Panc1 (cell line): ENCODE data around the gene KIF3B. TPM values are rescaled to one million over a fixed set of nuclear protein-coding genes. Genes with fewer than 3 reads are reported as not detected.
A peak's percentile ranks its signal among the peaks of the same experiment; 100 is the strongest.

Experiments
- ATAC-seq: fragments of 200-7000 bp; cut with Tn5 transposase; 2 replicates; pipeline ENCODE4 v1.9.1; 2020; ENCODE audit warnings: mild to moderate bottlenecking, moderate library complexity
- BruUV-seq: library from RNA; stranded (reverse); fragments of 400-500 nt; replicated peaks from 2 replicates; lab custom pipeline; 2021; lab: Mats Ljungman, UMichigan
- CTCF ChIA-PET: fragments of 300-600 bp; sonication (Branson Sonifier 250); formaldehyde crosslinking; loops from one replicate; lab custom pipeline; 2022; ENCODE audit warnings: antibody characterized with exemption; lab: Charles Lee
- POLR2A ChIA-PET: fragments of 300-600 bp; sonication (Branson Sonifier 250); formaldehyde crosslinking; loops from one replicate; lab custom pipeline; 2022; ENCODE audit warnings: antibody characterized with exemption; lab: Charles Lee
- DNase-seq: peaks from one replicate; pipeline ENCODE4 v3.0.0-alpha.2; 2010; ENCODE audit warnings: low read depth, low spot score
- H3K27ac ChIP-seq: 2 replicates; pipeline ENCODE4 v1.5.1; 2011; ENCODE audit warnings: mild to moderate bottlenecking, low read length, inconsistent platforms
- H3K27me3 ChIP-seq: fragments of 200-500 bp; sonication (Bioruptor generic); 2 replicates; pipeline ENCODE4 v1.6.0; 2014; ENCODE audit warnings: low read length, inconsistent platforms; ENCODE audit not compliant: control insufficient read depth, insufficient read depth
- H3K36me3 ChIP-seq: fragments of 200-500 bp; sonication (Bioruptor generic); 2 replicates; pipeline ENCODE4 v1.5.1; 2014; ENCODE audit warnings: inconsistent platforms, mild to moderate bottlenecking, low read length, moderate library complexity; ENCODE audit not compliant: control insufficient read depth, insufficient read depth
- H3K4me1 ChIP-seq: 2 replicates; pipeline ENCODE4 v1.5.1; 2011; ENCODE audit warnings: inconsistent platforms, mild to moderate bottlenecking, low read length, moderate library complexity; ENCODE audit not compliant: control insufficient read depth, insufficient read depth
- H3K4me3 ChIP-seq, 2 experiments: 2 replicates each; pipeline ENCODE4 v1.5.1; 2011 to 2012; ENCODE audit warnings: low read depth in 2 of 2, low read length in 2 of 2, mild to moderate bottlenecking in 2 of 2, inconsistent platforms in 1 of 2, moderate library complexity in 1 of 2
- H3K9me3 ChIP-seq: fragments of 200-500 bp; sonication (Bioruptor generic); 2 replicates; pipeline ENCODE4 v1.5.1; 2014; ENCODE audit warnings: low read depth, mild to moderate bottlenecking, inconsistent platforms, low read length, moderate library complexity; ENCODE audit not compliant: control insufficient read depth, insufficient read depth
- POLR2AphosphoS5 ChIP-seq: IDR thresholded peaks from 2 replicates; pipeline ENCODE4 v1.6.1; 2012; ENCODE audit warnings: mild to moderate bottlenecking, low read depth, low read length, moderate library complexity
- SIN3A ChIP-seq: IDR thresholded peaks from 2 replicates; pipeline ENCODE4 v1.6.1; 2012; ENCODE audit warnings: low read depth, mild to moderate bottlenecking, low read length, moderate library complexity, borderline replicate concordance; ENCODE audit not compliant: insufficient read depth
- TCF7L2 ChIP-seq: IDR thresholded peaks from 2 replicates; pipeline ENCODE4 v1.6.1; 2011; ENCODE audit warnings: mild to moderate bottlenecking, low read depth, low read length, inconsistent platforms
- in situ Hi-C: cut with HindIII; loops from 2 replicates; pipeline ENCODE4 v1.10.0; 2016; ENCODE audit warnings: low sequenced_read_pairs, low pct_unique_long_range_greater_than_20kb
- intact Hi-C: fragments of 100-400 bp; cut with micrococcal nuclease; formaldehyde crosslinking; loops from one replicate; pipeline ENCODE4 v1.10.0; 2022; ENCODE audit not compliant: unreplicated experiment
- total RNA-seq: library from RNA; stranded (reverse); gene quantifications from one replicate; pipeline ENCODE4 v1.2.1, GENCODE V29; 2021; ENCODE audit not compliant: unreplicated experiment
- TF ChIP-seq, protein P1 (sequence below): fragments of 450-650 bp; IDR thresholded peaks from 2 replicates; pipeline ENCODE4 v1.5.1; 2017; ENCODE audit warnings: mild to moderate bottlenecking
- TF ChIP-seq, protein P2 (sequence below), 2 experiments: IDR thresholded peaks; 2 replicates each; pipeline ENCODE4 v1.6.1; 2011 to 2012; ENCODE audit warnings: low read depth in 2 of 2, control low read depth in 1 of 2, low read length in 1 of 2, mild to moderate bottlenecking in 1 of 2, moderate library complexity in 1 of 2; ENCODE audit not compliant: insufficient read depth in 1 of 2

Gene KIF3B
- total RNA-seq, 1 experiment from 2014 or later, result 67.8 TPM

DNA sequence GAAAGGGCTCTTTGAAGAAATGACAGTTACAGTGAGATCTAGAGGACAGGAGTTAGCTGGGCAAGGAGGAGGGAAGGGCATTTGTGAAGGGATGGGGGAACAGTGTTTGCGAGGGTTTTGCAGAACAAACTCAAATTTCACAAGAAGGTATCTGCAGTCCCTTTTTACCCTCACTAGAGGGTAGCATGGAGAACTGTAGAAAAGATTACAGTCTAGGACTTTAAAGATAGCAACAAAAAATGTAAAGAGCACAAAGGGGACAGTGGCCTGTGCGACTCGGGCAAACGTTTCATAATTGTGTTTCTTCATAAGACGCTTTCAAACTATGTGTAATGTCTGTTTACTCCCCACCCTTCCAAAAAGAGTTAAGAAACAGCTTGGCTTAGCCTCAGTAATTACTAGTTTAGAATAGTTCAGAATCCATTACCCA is 59.5 kb downstream of the KIF3B start:
- no peaks in the 10 kb centered on the region for H3K27me3 ChIP-seq
- no peak overlapping the region for H3K27ac ChIP-seq
- no peaks in the 10 kb centered on the region for H3K4me1 ChIP-seq
- CTCF ChIA-PET, result no interaction called here
- no peaks in the 10 kb centered on the region for H3K9me3 ChIP-seq
- ATAC-seq, result peak; percentile 67
- in situ Hi-C loops (no loop called here), intact Hi-C loops (no loop called here)
- TF ChIP-seq SIN3A, result no peak
- TF ChIP-seq POLR2AphosphoS5, result no peak
- no peak for TF ChIP-seq TCF7L2
- BruUV-seq, result no TSS peak
- no peak overlapping the region for H3K4me3 ChIP-seq
- peak; percentile 51 for DNase-seq
- 0 out of 2 replicates have a peak, but pooled peaks cover under 1% of the 10 kb centered on the region for H3K36me3 ChIP-seq
- POLR2A ChIA-PET, result interaction anchor here (0.7 kb wide), 1 partner anchor 52 kb away, joined by 4 read pairs; no protein-coding TSS in a partner anchor

DNA sequence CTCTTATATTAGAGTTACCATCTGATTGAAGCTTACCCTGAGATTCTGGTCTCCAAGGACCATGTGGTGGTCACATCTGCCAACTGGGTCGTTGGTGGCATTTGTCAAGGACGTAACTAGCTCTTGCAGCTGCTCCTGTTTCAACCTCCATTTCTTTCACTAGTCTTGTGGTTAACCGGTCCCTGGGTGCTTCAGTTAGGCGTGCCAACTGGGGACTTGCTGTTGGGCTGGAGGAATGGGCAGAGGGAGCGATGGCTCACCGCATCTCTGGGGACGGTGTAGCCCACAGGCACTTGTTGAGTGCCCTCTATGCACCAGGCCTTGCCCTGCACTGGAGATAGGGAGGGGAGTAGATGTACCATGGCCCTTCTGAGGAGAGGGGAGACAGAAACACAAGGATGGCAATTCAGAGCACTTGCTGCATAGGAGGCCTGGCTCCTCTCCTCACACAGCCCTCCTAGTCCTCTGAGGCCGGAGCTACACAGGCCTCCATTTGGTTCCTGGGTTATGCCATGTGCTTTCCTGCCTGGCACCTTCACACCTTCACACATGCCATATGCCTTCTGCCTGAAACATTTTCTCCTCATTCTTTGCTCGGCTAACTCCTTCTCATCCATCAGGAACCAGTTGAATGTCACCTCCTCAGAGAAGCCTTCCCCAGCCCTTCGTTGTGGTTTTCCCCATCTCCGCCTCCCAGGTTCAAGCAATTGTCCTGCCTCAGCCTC is 60.6 kb downstream of the KIF3B start:
- POLR2A ChIA-PET, result no interaction called here
- Histone ChIP-seq H3K9me3 (no peaks in the 10 kb centered on the region), H3K4me3 (no peak overlapping the region), H3K27ac (no peak overlapping the region), H3K36me3 (no peaks in the 10 kb centered on the region), H3K4me1 (peaks cover 5% of the 10 kb centered on the region; the same call in 1 of the 2 replicates), H3K27me3 (no peaks in the 10 kb centered on the region)
- TF ChIP-seq, protein P1, sequence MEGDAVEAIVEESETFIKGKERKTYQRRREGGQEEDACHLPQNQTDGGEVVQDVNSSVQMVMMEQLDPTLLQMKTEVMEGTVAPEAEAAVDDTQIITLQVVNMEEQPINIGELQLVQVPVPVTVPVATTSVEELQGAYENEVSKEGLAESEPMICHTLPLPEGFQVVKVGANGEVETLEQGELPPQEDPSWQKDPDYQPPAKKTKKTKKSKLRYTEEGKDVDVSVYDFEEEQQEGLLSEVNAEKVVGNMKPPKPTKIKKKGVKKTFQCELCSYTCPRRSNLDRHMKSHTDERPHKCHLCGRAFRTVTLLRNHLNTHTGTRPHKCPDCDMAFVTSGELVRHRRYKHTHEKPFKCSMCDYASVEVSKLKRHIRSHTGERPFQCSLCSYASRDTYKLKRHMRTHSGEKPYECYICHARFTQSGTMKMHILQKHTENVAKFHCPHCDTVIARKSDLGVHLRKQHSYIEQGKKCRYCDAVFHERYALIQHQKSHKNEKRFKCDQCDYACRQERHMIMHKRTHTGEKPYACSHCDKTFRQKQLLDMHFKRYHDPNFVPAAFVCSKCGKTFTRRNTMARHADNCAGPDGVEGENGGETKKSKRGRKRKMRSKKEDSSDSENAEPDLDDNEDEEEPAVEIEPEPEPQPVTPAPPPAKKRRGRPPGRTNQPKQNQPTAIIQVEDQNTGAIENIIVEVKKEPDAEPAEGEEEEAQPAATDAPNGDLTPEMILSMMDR, result no peak
- TF ChIP-seq POLR2AphosphoS5, result no peak
- TF ChIP-seq, protein P2, sequence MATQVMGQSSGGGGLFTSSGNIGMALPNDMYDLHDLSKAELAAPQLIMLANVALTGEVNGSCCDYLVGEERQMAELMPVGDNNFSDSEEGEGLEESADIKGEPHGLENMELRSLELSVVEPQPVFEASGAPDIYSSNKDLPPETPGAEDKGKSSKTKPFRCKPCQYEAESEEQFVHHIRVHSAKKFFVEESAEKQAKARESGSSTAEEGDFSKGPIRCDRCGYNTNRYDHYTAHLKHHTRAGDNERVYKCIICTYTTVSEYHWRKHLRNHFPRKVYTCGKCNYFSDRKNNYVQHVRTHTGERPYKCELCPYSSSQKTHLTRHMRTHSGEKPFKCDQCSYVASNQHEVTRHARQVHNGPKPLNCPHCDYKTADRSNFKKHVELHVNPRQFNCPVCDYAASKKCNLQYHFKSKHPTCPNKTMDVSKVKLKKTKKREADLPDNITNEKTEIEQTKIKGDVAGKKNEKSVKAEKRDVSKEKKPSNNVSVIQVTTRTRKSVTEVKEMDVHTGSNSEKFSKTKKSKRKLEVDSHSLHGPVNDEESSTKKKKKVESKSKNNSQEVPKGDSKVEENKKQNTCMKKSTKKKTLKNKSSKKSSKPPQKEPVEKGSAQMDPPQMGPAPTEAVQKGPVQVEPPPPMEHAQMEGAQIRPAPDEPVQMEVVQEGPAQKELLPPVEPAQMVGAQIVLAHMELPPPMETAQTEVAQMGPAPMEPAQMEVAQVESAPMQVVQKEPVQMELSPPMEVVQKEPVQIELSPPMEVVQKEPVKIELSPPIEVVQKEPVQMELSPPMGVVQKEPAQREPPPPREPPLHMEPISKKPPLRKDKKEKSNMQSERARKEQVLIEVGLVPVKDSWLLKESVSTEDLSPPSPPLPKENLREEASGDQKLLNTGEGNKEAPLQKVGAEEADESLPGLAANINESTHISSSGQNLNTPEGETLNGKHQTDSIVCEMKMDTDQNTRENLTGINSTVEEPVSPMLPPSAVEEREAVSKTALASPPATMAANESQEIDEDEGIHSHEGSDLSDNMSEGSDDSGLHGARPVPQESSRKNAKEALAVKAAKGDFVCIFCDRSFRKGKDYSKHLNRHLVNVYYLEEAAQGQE (IDR thresholded peaks at IDR 0.05; ENCODE audit: insufficient read depth in 1 of 2, low read depth in 2 of 2, low read length in 1 of 2), result no peak
- no peak for TF ChIP-seq TCF7L2
- no peak for TF ChIP-seq SIN3A
- BruUV-seq, result no TSS peak
- CTCF ChIA-PET, result no interaction called here
- ATAC-seq, result no peak; the same call in 1 of the 2 replicates
- intact Hi-C loops (no loop called here), in situ Hi-C loops (no loop called here)
- no peak for DNase-seq

DNA sequence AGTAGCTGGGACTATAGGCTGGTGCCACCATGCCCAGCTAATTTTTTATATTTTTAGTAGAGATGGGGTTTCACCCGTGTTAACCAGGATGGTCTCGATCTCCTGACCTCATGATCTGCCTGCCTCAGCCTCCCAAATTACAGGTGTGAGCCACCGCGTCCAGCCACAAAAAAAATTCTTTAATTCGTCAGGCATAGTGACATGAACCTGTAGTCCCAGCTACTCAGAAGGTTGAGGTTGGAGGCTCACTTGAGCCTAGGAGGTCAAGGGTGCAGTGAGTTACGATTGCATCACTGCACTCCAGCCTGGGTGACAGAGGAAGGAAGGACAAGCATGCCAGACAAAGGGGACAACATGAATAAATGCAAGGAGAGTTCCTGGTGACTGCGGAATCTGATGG is 61.2 kb downstream of the KIF3B start:
- peaks cover 5% of the 10 kb centered on the region; the same call in 1 of the 2 replicates for H3K4me1 ChIP-seq
- H3K4me3 ChIP-seq, result no peak overlapping the region
- no TSS peak for BruUV-seq
- no peak overlapping the region for H3K27ac ChIP-seq
- ATAC-seq (no peak), DNase-seq (no peak)
- H3K27me3 ChIP-seq, result no peaks in the 10 kb centered on the region
- in situ Hi-C loops, result no loop called here
- intact Hi-C loops, result no loop called here
- CTCF ChIA-PET, result no interaction called here
- H3K36me3 ChIP-seq, result no peaks in the 10 kb centered on the region
- POLR2A ChIA-PET, result no interaction called here
- H3K9me3 ChIP-seq, result no peaks in the 10 kb centered on the region
- TF ChIP-seq, protein P1, result no peak
- TF ChIP-seq SIN3A (no peak), TCF7L2 (no peak), POLR2AphosphoS5 (no peak)
- TF ChIP-seq, protein P2 (IDR thresholded peaks at IDR 0.05; ENCODE audit: insufficient read depth in 1 of 2, low read depth in 2 of 2, low read length in 1 of 2), result no peak
